Measurements from ENCODE around the gene RSPO4. TPM values are rescaled to one million over a fixed set of nuclear protein-coding genes. Genes with fewer than 3 reads are reported as not detected.
"Not testable (repeated sequence)": the region's sequence is repeated elsewhere in the genome, so short reads cannot be mapped to it uniquely, and the experiment has no call there.

RSPO4 gene
- not detected for total RNA-seq

DNA sequence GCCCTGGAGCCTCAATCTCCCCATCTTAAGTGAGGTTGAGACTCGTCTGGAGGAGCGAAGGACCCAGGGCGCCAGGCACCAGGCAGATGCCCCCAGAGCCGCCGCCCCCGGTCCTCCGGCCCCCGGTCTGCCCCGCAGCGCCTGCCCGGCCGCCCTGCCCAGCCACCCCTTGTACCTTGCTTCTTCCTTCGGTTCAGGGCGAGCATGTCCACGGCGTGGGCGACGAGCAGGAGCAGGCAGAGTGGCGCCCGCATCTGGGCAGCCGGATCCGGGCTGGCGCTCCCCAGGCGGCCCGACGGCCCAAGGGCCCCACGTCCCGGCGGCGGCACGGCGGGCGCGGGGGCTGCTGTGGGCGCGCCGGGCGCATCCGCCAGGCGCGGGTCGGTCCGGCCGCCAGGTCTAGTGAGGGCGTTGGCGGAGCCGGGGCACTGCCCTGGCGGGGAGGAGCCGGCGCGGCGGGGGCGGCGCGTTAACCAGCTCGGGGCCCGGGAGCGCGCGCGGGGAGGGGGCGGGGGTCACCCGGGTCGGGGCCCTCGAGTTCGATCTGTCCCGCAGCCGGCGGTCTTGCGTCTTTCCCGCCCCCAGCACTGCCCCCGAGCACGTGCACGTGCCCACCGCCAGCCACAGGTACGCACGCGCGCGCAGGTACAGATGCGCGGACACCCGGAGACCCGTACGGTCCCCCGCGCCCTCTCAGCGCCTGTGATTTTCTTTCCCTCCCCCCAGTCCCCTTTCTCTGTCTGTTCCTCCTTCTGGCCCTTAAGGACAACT is at the start of gene RSPO4:
RSPO4 (minus strand) TSS at position 401 of the 771 bp plus-strand sequence; CDS start at position 254, 147 bp downstream.
- POLR2A ChIA-PET = no interaction called here
- CTCF ChIA-PET = no interaction called here

DNA sequence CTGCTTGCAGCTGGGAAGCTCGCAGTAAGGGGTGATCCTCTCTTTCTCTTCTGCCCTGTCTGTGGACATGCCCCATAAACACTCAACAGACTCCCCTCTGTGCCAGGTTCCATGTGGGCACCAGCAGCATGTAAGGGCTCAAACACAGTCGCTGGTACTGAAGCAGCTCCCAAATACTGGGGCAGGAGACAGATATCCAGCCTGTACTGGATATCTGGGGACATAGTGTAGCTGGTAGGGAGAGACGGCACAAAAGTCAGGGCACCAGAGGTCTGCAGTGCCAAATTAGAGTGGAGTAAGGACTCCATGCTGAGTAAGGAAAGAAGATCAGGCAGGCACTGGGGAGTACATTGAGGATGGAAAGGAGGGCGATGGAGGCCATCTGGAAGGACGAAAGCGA is 48.3 kb upstream of the RSPO4 start:
- CTCF ChIA-PET = no interaction called here
- POLR2A ChIA-PET = no interaction called here

DNA sequence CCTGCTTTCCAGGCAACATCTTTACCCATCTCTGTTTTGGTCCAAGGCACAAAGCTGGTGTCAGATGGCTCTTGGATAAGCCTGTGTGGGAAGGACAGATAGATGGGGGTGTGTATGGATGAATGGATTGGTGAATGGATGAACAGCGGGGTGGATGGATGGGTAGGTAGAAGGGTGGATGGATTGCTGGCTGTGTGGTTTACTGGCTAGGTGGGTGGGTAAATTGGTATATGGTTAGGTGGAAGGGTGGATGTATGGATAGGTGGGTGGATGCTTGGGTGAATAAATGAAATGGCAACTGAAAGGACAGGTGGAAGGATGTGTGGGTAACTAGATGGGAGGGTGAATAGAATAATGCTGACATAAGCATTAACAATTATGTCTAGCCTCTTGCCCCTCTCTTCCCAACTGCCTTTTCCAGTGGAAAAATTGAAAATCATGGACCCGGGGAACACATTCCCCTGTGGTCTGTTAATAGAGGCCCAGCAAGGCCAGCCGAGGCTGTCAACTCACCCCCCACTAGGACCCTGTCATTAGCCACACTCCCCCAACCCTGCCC is 43.8 kb upstream of the RSPO4 start:
- ChIA-PET CTCF (no interaction called here), POLR2A (no interaction called here)

DNA sequence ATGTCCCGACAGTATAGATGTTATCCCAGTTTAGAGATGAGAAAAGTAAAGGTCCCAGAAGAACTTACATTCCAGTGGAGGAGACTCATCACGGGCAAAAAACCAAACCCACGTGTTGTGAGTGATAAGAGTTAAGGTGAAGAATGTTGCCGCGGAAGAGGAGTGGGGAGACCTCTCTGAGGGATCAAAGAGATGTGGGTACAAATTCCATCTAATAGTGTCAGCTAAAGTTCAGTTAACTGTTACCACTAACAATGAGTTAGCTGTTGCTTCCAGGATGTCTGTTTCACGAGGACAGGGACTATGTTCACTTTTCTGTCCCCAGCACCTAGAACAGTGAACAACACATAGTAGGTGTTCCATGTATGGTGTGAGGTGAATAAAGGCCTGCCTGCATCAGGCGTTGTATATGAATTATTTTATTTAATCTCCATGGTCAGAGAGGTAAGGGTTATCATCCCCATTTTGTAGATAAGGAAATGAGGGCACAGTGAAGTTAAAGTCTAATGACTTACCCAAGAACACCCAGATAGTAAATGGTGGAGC is 39.8 kb upstream of the RSPO4 start:
- ChIA-PET POLR2A (no interaction called here), CTCF (no interaction called here)

DNA sequence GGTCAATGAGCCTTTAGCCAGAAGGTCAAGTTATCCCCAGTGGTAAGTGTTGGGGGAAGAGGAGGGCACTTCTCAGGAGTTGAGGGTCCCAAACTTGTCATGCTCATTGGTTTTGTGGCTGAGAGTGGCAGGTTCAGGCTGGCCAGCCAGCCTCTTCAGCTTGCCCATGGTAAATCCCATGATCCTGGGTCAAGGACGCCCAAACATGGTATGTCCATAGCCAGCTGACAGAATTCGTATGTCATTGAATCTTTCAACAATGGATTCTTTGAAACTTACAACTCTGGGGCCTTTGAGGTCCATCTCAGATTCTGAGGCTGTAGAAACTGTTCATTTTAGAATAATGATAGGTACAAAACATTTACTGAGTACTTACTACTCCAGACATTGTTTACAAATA is 36.1 kb upstream of the RSPO4 start:
- ChIA-PET POLR2A (no interaction called here), CTCF (no interaction called here)

DNA sequence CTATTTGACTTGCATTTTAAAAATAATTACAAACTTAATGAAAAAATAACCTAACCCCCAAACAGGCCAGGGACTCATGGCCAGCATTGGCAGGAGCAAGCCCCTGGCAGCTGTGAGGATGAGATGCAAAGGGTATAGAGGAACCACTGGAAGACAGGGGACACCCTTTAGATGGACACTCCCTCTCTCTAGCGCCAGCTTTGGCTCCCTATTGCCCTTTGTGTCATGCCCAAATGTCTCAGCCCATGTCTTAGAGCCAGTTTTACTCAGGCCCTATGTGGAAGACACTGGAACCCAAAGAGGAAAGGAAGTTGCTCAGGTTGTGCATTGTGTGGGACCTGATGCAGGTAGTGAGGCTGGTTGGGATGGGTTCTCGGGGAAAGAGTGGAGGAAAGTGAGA is 34.9 kb upstream of the RSPO4 start:
- POLR2A ChIA-PET = no interaction called here
- CTCF ChIA-PET = no interaction called here

DNA sequence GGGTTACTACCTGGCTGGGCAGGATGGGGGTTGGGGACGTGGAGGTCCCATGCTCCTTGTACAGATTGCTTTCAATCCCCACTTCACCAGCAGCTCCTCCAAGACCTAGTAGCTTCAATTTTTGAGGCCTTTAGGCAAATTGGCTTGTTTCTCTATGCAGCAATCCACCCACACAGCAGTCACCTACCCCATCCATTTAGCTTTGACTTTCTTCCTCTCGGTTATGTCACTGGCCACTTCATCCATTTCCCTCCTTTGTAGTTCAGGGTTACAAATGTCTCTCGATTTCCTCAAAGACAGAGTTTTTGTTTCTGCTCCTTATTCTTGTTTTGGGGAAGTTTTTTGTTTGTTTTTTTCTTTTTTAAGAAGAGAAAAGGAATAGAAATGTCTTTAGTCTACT is 33.4 kb upstream of the RSPO4 start:
- ChIA-PET CTCF (no interaction called here), POLR2A (no interaction called here)

DNA sequence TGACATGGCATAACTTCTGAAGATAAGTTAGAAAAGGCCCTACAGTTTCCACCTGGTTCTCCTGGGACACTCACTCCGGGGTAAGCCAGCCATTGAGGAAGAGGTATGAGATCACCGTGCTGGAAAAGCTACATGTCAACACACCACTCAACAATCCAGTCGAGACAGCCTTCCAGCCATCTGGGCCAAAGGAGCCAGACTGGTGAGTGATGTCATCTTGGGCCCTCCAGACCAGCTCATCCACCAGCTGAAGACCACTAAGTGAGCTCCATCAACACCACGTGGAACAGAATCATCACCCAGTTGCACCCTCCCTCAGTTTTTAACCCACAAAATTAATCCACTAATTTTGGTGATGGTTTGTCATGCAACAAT is 32.3 kb upstream of the RSPO4 start:
- ChIA-PET POLR2A (no interaction called here), CTCF (no interaction called here)

DNA sequence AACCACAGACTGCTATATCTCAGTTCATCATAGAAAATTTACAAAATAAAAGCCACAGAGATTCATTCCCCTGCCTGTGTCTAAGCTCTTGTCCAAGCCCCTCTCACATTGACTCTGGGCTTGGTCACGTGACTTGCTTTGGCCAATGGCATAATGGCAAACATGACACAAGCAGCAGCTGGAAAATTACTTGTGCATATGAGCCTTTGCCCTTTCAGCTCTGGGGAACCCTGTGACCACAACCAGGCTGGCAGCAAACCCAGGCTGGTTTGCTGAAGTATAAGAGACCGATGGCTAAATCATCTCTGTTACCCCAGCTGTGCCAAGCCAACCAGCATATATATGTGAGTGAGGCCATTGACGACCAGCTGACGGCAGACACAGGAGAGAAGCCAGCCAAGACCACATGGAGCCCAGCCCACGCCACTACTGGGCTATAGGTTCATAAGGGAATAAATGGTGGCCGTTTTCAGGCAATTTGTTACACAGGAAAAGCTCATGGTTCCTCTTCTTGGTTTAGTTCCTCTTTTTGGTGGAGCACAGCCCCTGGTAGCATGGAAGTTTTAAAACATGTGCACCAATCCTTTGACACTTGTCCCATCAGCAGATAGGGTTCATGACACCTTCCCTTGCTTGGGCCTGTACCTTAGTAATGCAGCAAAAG is 31.8 kb upstream of the RSPO4 start:
- POLR2A ChIA-PET = no interaction called here
- CTCF ChIA-PET = no interaction called here

DNA sequence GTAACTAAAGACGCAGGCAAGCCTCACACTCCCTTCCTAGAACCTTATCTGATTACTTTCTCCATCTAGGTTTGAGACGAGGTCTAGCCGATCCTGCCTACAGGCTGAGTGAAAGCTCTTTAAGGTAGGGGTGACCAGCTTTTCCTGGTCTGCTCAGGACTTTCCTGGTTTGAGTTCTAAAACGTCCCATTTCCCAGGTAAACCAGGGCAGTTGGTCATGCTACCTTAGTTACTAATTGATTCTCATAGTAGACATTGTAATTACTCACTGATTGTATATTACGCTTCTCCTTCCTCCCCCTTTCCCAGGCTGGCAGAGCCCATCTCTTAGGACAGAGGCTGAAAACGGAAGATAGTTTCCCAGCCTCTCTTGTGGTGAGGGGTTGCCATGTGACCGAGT is 27.9 kb upstream of the RSPO4 start:
- POLR2A ChIA-PET = no interaction called here
- CTCF ChIA-PET = no interaction called here

DNA sequence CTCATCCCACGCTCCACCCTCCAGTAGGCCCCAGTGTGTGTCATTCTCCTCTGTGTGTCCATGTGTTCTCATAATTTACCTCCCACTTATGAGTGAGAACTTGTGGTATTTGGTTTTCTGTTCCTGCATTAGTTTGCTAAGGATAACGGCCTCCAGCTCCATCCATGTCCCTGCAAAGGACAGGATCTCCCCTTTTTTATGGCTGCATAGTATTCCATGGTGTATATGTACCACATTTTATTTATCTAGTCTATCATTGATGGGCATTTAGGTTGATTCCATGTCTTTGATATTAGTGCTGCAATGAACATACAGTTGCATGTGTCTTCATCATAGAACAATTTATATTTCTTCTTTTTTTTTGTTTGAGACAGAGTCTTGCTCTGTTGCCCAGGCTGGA is 24.1 kb upstream of the RSPO4 start:
- POLR2A ChIA-PET, CTCF ChIA-PET: not testable (repeated sequence)

DNA sequence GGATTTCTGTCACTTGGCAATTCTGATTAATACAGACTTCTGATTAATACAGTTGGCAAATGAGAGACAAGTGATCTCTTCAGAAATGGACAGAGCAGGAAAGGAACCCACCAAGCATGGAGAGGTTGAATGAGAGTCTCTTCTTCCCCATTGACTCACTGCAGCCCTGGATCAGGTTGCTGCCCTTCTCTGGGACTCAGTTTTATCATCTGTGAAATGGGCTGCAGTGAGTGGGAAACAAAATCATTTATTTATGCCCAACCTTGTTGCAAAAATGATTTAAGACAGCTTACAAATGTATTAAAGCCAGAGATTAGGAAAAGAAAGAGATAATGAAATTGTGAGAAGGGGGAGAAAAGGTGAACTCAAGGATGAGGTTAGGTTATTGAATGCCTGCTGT is 20.8 kb upstream of the RSPO4 start:
- POLR2A ChIA-PET = no interaction called here
- CTCF ChIA-PET = no interaction called here

DNA sequence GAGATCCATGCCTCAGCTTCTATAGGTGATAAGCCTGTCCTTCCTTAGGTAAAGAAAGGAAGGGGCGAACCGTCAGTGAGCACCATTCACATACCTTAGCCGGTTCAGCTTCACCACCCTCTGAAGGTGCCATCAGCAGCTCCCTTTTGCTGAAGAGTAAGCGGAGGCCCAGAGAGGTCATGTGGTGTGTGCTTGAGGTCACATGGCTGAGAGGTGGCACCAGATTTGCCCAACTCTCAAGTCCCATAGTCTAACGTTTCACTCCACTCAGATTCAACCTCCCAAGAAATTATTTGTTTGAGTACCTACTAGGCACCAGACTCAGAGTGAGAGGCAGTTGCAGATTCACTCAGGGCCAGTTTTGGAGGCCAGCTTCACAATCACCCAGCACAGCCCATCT is 18.5 kb upstream of the RSPO4 start:
- POLR2A ChIA-PET = no interaction called here
- CTCF ChIA-PET = no interaction called here

DNA sequence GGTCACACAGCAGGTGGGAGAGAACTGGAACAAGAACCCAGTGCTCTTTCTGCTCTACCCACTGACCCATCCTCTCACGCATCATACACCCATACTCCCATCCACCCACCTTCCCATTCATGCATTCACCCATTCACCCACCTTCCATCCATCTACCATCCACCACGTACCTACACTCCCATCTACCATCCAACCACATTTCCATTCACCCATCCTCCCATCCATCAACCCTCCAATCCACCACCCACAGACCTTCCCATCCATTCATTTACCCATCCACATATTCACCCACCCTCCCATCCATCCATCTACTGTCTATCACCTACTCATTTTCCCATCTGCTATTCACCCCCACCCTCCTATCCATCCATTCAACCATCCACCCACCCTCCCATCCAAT is 17.2 kb upstream of the RSPO4 start:
- CTCF ChIA-PET = no interaction called here
- POLR2A ChIA-PET = no interaction called here

DNA sequence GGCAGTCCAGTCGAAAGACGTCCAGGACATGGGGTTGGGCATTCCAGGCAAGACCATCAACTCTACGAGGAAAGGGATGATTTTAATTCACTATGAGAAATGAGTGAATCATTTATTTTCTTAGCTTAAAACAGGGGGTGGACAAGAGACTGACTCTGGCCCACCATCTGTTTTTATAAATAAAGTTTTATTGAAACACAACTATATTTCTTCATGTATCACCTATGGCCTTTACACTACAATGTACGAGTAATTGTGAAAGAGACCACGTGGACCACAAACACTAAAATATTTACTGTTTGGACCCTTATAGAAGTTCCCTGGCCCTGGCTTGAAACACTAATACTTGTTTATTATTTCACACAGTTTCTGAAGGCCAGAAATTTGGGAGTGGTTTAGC is 15.6 kb upstream of the RSPO4 start:
- POLR2A ChIA-PET = no interaction called here
- CTCF ChIA-PET = interaction anchor here (0.5 kb wide), 1 partner anchor 22 kb away, joined by 3 read pairs; no protein-coding TSS in a partner anchor

DNA sequence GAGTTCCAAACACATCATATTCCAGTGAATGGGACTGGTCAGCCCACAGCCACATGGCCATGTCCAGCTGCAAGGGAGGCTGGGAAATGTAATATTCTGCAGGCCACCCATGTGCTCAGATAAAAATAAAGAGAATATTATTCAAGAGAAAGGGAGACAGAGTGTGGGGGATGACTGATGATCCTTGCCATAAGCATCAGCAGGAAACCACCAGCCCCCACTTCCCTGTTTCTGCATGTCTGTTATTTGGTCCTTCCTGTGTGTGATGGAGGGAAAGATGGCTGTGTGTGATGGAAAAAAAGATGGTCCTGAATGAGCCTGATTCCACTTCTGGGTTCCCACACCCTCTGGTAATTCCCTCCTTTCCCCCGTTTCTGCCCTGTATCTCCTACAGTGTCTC is 13.1 kb upstream of the RSPO4 start:
- POLR2A ChIA-PET = no interaction called here
- CTCF ChIA-PET = no interaction called here

DNA sequence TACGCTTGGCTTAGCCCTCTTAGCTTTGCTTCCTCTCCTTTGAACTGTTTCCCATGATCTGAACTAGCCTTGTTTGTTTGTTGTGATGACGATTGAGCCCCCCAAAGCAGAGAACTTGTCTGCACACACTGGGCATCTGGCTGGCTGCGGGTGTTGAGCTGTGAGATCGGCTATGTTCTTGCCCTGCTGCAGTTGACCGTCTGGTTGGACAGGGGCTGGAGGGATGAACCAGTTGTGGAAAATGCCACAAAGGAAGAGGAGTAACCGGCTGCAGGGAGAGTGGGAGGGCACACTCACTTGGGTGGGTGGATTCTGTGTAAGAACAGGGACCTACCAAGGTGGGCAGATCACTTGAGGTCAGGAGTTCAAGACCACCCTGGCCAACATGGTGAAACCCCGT is 12.4 kb upstream of the RSPO4 start:
- ChIA-PET POLR2A (no interaction called here), CTCF (no interaction called here)

DNA sequence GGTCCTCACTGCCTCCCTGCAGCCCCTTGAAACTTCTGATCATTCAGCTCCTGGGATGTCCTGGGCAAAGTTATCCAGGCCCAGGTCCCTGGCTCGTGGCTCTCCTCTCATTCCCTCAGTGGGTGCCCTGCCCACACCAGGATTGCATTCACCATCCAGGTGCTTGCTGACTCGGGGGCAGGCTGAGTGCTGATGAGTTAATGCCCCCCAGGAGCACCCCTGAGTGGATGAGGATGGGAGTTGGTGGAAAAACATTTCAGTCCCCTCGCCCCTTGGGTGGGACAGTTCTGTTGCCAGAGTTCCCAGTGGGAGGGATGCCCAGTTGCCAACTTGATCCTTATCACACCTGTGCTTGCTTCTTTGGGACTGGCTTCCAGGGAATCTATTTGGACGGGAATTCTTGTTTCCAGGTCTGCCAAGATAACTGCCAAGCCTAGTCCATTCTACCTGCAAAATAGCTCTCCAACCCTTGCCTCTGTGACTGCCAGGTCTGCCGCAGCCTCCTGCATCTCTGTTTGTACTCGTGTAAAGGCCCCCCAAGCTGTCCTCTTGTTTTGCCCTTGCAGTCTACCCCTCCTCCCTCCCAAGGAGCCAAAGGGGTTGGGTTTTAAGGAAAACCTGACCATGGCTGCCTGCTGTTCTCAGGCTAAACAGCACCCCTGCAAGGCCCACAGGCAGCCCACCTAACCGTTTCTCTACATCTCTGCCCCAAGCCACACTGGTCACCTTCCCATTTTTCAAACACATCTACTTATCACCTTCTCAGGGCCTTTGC is 11.6 kb upstream of the RSPO4 start:
- ChIA-PET CTCF (no interaction called here), POLR2A (no interaction called here)

DNA sequence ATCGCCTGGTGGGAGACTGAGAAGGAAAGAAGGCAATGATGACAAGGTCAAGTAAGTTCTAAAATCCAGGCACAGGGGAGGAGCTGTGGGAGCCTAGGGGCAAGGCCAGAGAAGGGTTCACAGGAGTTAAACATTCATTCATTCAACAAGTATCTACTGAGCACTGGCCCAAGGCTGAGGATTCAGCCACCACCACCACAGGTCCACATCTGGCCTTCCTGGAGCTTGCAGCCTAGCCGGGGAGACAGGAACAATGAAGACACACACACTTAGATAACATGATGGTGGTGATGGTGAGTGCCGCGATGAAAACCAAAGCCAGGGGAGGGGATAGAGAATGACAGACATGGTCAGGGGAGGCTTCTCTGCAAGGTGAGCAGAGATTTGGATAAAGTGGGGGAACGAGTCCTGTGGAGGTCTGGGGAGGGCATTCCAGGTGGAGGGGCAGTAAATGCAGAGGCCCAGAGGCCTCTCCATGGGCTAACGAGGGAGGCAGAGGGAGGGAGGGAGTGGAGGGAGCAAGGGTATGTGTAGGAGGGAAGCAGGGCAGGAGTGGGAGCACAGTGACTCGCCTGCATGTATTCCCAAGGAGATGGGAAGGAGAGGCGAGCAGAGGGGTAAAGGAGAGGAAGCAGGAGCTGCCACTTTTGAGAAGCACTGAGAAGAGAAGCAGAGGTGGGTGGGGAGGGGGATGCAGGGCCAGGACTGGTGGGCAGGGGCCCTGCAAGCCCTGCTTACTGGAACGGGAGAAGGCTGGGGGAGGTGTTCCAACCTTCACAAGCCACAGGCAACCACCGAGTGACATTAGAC is 10.5 kb upstream of the RSPO4 start:
- POLR2A ChIA-PET = no interaction called here
- CTCF ChIA-PET = no interaction called here

DNA sequence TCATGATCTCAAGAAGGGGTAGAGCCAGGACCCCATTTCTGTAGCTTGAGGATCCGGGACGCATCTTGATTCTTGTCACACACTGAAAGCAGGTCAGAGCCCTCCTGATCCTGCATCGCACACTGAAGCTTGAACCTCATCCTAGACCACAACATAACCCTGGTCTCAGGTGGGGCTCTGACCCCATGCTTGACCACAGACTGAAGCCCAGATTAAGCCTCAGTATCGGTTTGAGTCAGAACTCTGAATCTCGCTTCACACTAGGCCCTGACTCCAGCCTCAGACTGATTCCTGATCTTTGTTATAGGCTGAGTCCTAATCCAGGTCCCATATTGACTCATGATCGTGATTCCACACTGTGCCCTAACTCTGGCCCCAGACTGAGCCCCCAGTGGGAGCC is 8.5 kb upstream of the RSPO4 start:
- POLR2A ChIA-PET = no interaction called here
- CTCF ChIA-PET = no interaction called here

All from activated CD8-positive, alpha-beta memory T cell treated with anti-CD3 and anti-CD28 coated beads for 36 hours (primary cell).